G401.6 (cell line): Measurements from ENCODE around the gene POLD4.

ENCODE experiments used
- FAIRE-seq: peaks from 2 replicates; lab custom pipeline; 2012; peaks lifted over from hg19 to GRCh38; lab: Jason Lieb, UNC

The POLD4 gene

GRCh38 chr11:67370351-67371076 lies 17.2 kb upstream of the POLD4 start:
- no peak for FAIRE-seq

GRCh38 chr11:67369801-67370284 lies 16.5 kb upstream of the POLD4 start:
- FAIRE-seq, result no peak

GRCh38 chr11:67369275-67369674 lies 15.9 kb upstream of the POLD4 start:
- no peak for FAIRE-seq

- no peak for FAIRE-seq
Observed at GRCh38 chr11:67368621-67369020, 15.3 kb upstream of the POLD4 start.

GRCh38 chr11:67367761-67368227 lies 14.4 kb upstream of the POLD4 start:
- FAIRE-seq, result no peak

GRCh38 chr11:67366961-67367760 lies 13.8 kb upstream of the POLD4 start:
- no peak for FAIRE-seq

GRCh38 chr11:67366546-67366945 lies 13.2 kb upstream of the POLD4 start:
- no peak for FAIRE-seq

GRCh38 chr11:67365736-67366444 lies 12.5 kb upstream of the POLD4 start:
- no peak for FAIRE-seq

- FAIRE-seq, result no peak
Observed at GRCh38 chr11:67364783-67365722, 11.7 kb upstream of the POLD4 start.

- no peak for FAIRE-seq
Observed at GRCh38 chr11:67364169-67364568, 10.8 kb upstream of the POLD4 start.

GRCh38 chr11:67357831-67358670 lies 4.7 kb upstream of the POLD4 start:
- no peak for FAIRE-seq

- FAIRE-seq, result peak; percentile 11
Observed at GRCh38 chr11:67356864-67357561, 3.7 kb upstream of the POLD4 start.

GRCh38 chr11:67356387-67356863 lies 3.1 kb upstream of the POLD4 start:
- no peak for FAIRE-seq

- no peak for FAIRE-seq
Observed at GRCh38 chr11:67355794-67356386, 2.5 kb upstream of the POLD4 start.

- no peak for FAIRE-seq
Observed at GRCh38 chr11:67355023-67355793, 1.9 kb upstream of the POLD4 start.

- FAIRE-seq, result no peak
Observed at GRCh38 chr11:67354075-67355022, 1.0 kb upstream of the POLD4 start.

- FAIRE-seq, result no peak
Observed at GRCh38 chr11:67352546-67353316, 615 bp downstream of the POLD4 start.
